Measurements from ENCODE around the gene TLN1. TPM values are rescaled to one million over a fixed set of nuclear protein-coding genes. Genes with fewer than 3 reads are reported as not detected.

TLN1 gene
- polyA plus RNA-seq, 4 donors: 82.1 to 103 (median 88.5) TPM

- FAIRE-seq: no peak
- Histone ChIP-seq H3K36me3 (ENCODE audit: control insufficient read depth in 3 of 3, insufficient read depth in 2 of 3, low read depth in 1 of 3, low read length in 3 of 3) (peaks cover 15 to 43% (median 34%) of the 10 kb centered on the region in 3 donors), H3K27ac (ENCODE audit: low read depth in 1 of 3, low read length in 2 of 3) (peak overlapping the region in 1 of 3 donors; percentile 61), H3K27me3 (ENCODE audit: control insufficient read depth in 3 of 3, insufficient read depth in 3 of 3, low read length in 3 of 3) (no peaks in the 10 kb centered on the region), H3K9me3 (ENCODE audit: control insufficient read depth in 2 of 2, insufficient read depth in 1 of 2, low read depth in 1 of 2, low read length in 1 of 2) (no peaks in the 10 kb centered on the region), H3K4me1 (ENCODE audit: control insufficient read depth in 3 of 3, insufficient read depth in 2 of 3, low read depth in 1 of 3, low read length in 2 of 3) (peaks cover 0 to 12% (median 0%) of the 10 kb centered on the region in 3 donors), H3K4me3 (ENCODE audit: low read depth in 1 of 3, low read length in 3 of 3) (no peak overlapping the region)
- WGBS, 3 donors: 24 to 65% (median 46%) methylated on average over 3 of the region's 3 CpGs
- peak; percentile 42 to 82 for DNase-seq
Observed at GRCh38 chr9:35695943-35696401, 36.0 kb downstream of the TLN1 start.

GRCh38 chr9:35691757-35692301 lies 40.2 kb downstream of the TLN1 start:
- no peak overlapping the region for H3K4me3 ChIP-seq (ENCODE audit: low read depth in 1 of 3, low read length in 3 of 3)
- peak overlapping the region in 2 of 3 donors; percentile 63 to 77 for H3K27ac ChIP-seq (ENCODE audit: low read depth in 1 of 3, low read length in 2 of 3)
- peaks cover 6 to 23% (median 8%) of the 10 kb centered on the region in 3 donors for H3K4me1 ChIP-seq (ENCODE audit: control insufficient read depth in 3 of 3, insufficient read depth in 2 of 3, low read depth in 1 of 3, low read length in 2 of 3)
- WGBS, 3 donors: 75 to 92% (median 85%) methylated on average over 13 of the region's 13 CpGs
- FAIRE-seq (no peak), DNase-seq (peak in 1 of 2 donors; percentile 11)
- H3K27me3 ChIP-seq (ENCODE audit: control insufficient read depth in 3 of 3, insufficient read depth in 3 of 3, low read length in 3 of 3): peaks cover 0 to 6% (median 0%) of the 10 kb centered on the region in 3 donors
- no peaks in the 10 kb centered on the region for H3K9me3 ChIP-seq (ENCODE audit: control insufficient read depth in 2 of 2, insufficient read depth in 1 of 2, low read depth in 1 of 2, low read length in 1 of 2)
- H3K36me3 ChIP-seq (ENCODE audit: control insufficient read depth in 3 of 3, insufficient read depth in 2 of 3, low read depth in 1 of 3, low read length in 3 of 3): peaks cover 0 to 17% (median under 1%) of the 10 kb centered on the region in 3 donors

GRCh38 chr9:35691334-35691650 lies 40.7 kb downstream of the TLN1 start:
- Histone ChIP-seq H3K4me1 (ENCODE audit: control insufficient read depth in 3 of 3, insufficient read depth in 2 of 3, low read depth in 1 of 3, low read length in 2 of 3) (peaks cover 6 to 23% (median 8%) of the 10 kb centered on the region in 3 donors), H3K27ac (ENCODE audit: low read depth in 1 of 3, low read length in 2 of 3) (peak overlapping the region in 2 of 3 donors; percentile 63 to 77), H3K36me3 (ENCODE audit: control insufficient read depth in 3 of 3, insufficient read depth in 2 of 3, low read depth in 1 of 3, low read length in 3 of 3) (peaks cover 0 to 16% (median 0%) of the 10 kb centered on the region in 3 donors), H3K4me3 (ENCODE audit: low read depth in 1 of 3, low read length in 3 of 3) (peak overlapping the region; percentile 58 to 85 (median 81)), H3K27me3 (ENCODE audit: control insufficient read depth in 3 of 3, insufficient read depth in 3 of 3, low read length in 3 of 3) (peaks cover 0 to 6% (median 0%) of the 10 kb centered on the region in 3 donors), H3K9me3 (ENCODE audit: control insufficient read depth in 2 of 2, insufficient read depth in 1 of 2, low read depth in 1 of 2, low read length in 1 of 2) (no peaks in the 10 kb centered on the region)
- 18 to 30% (median 20%) methylated on average over 10 of the region's 10 CpGs for WGBS, 3 donors
- FAIRE-seq (no peak), DNase-seq (peak in 1 of 2 donors; percentile 12)

- FAIRE-seq: no peak
- H3K36me3 ChIP-seq (ENCODE audit: control insufficient read depth in 3 of 3, insufficient read depth in 2 of 3, low read depth in 1 of 3, low read length in 3 of 3): peaks cover 0 to 17% (median 0%) of the 10 kb centered on the region in 3 donors
- DNase-seq: peak; percentile 43 to 68
- 0 to 1% (median 1%) methylated on average over 34 to 61 of the region's 61 CpGs for WGBS, 3 donors
- H3K9me3 ChIP-seq (ENCODE audit: control insufficient read depth in 2 of 2, insufficient read depth in 1 of 2, low read depth in 1 of 2, low read length in 1 of 2): no peaks in the 10 kb centered on the region
- H3K27me3 ChIP-seq (ENCODE audit: control insufficient read depth in 3 of 3, insufficient read depth in 3 of 3, low read length in 3 of 3): peaks cover 0 to 6% (median 0%) of the 10 kb centered on the region in 3 donors
- peak overlapping the region in 2 of 3 donors; percentile 77 to 85 for H3K27ac ChIP-seq (ENCODE audit: low read depth in 1 of 3, low read length in 2 of 3)
- H3K4me1 ChIP-seq (ENCODE audit: control insufficient read depth in 3 of 3, insufficient read depth in 2 of 3, low read depth in 1 of 3, low read length in 2 of 3): peaks cover 6 to 19% (median 8%) of the 10 kb centered on the region in 3 donors
- peak overlapping the region; percentile 58 to 85 (median 81) for H3K4me3 ChIP-seq (ENCODE audit: low read depth in 1 of 3, low read length in 3 of 3)
Observed at GRCh38 chr9:35690614-35691333, 41.2 kb downstream of the TLN1 start.

GRCh38 chr9:35690294-35690613 lies 41.7 kb downstream of the TLN1 start:
- peak overlapping the region in 2 of 3 donors; percentile 77 to 85 for H3K27ac ChIP-seq (ENCODE audit: low read depth in 1 of 3, low read length in 2 of 3)
- no peak for FAIRE-seq
- peaks cover 0 to 6% (median 0%) of the 10 kb centered on the region in 3 donors for H3K27me3 ChIP-seq (ENCODE audit: control insufficient read depth in 3 of 3, insufficient read depth in 3 of 3, low read length in 3 of 3)
- H3K4me3 ChIP-seq (ENCODE audit: low read depth in 1 of 3, low read length in 3 of 3): peak overlapping the region; percentile 47 to 85 (median 81)
- 0 to 1% (median 0%) methylated on average over 20 to 21 of the region's 21 CpGs for WGBS, 3 donors
- peaks cover 6 to 16% (median 8%) of the 10 kb centered on the region in 3 donors for H3K4me1 ChIP-seq (ENCODE audit: control insufficient read depth in 3 of 3, insufficient read depth in 2 of 3, low read depth in 1 of 3, low read length in 2 of 3)
- H3K9me3 ChIP-seq (ENCODE audit: control insufficient read depth in 2 of 2, insufficient read depth in 1 of 2, low read depth in 1 of 2, low read length in 1 of 2): no peaks in the 10 kb centered on the region
- no peak for DNase-seq
- H3K36me3 ChIP-seq (ENCODE audit: control insufficient read depth in 3 of 3, insufficient read depth in 2 of 3, low read depth in 1 of 3, low read length in 3 of 3): peaks cover 0 to 21% (median 0%) of the 10 kb centered on the region in 3 donors

- WGBS, 3 donors: 30 to 55% (median 51%) methylated on average over 42 to 61 of the region's 61 CpGs
- DNase-seq (peak in 1 of 2 donors; percentile 57), FAIRE-seq (no peak)
- peaks cover 0 to 26% (median 0%) of the 10 kb centered on the region in 3 donors for H3K36me3 ChIP-seq (ENCODE audit: control insufficient read depth in 3 of 3, insufficient read depth in 2 of 3, low read depth in 1 of 3, low read length in 3 of 3)
- peaks cover 0 to 6% (median 0%) of the 10 kb centered on the region in 3 donors for H3K27me3 ChIP-seq (ENCODE audit: control insufficient read depth in 3 of 3, insufficient read depth in 3 of 3, low read length in 3 of 3)
- no peaks in the 10 kb centered on the region for H3K9me3 ChIP-seq (ENCODE audit: control insufficient read depth in 2 of 2, insufficient read depth in 1 of 2, low read depth in 1 of 2, low read length in 1 of 2)
- peak within 1 kb of the TSS; percentile 58 to 85 (median 81) for H3K4me3 ChIP-seq (ENCODE audit: low read depth in 1 of 3, low read length in 3 of 3)
- peak within 1 kb of the TSS in 2 of 3 donors; percentile 77 to 85 for H3K27ac ChIP-seq (ENCODE audit: low read depth in 1 of 3, low read length in 2 of 3)
- H3K4me1 ChIP-seq (ENCODE audit: control insufficient read depth in 3 of 3, insufficient read depth in 2 of 3, low read depth in 1 of 3, low read length in 2 of 3): peaks cover 6 to 16% (median 8%) of the 10 kb centered on the region in 3 donors
Observed at GRCh38 chr9:35689542-35690293, 42.3 kb downstream of the TLN1 start, which contains the start of gene TPM2. TPM2 (minus strand) TSS chr9:35689925; CDS start chr9:35689817, 108 bp downstream.

GRCh38 chr9:35688558-35689541 lies 43.1 kb downstream of the TLN1 start:
- peaks cover 6 to 16% (median 8%) of the 10 kb centered on the region in 3 donors for H3K4me1 ChIP-seq (ENCODE audit: control insufficient read depth in 3 of 3, insufficient read depth in 2 of 3, low read depth in 1 of 3, low read length in 2 of 3)
- H3K36me3 ChIP-seq (ENCODE audit: control insufficient read depth in 3 of 3, insufficient read depth in 2 of 3, low read depth in 1 of 3, low read length in 3 of 3): peaks cover 0 to 30% (median 0%) of the 10 kb centered on the region in 3 donors
- H3K27ac ChIP-seq (ENCODE audit: low read depth in 1 of 3, low read length in 2 of 3): peak overlapping the region in 2 of 3 donors; percentile 75 to 85
- WGBS, 3 donors: 57 to 65% (median 63%) methylated on average over 12 of the region's 12 CpGs
- no peaks in the 10 kb centered on the region for H3K9me3 ChIP-seq (ENCODE audit: control insufficient read depth in 2 of 2, insufficient read depth in 1 of 2, low read depth in 1 of 2, low read length in 1 of 2)
- no peak for FAIRE-seq
- peak overlapping the region; percentile 7 to 81 (median 34) for H3K4me3 ChIP-seq (ENCODE audit: low read depth in 1 of 3, low read length in 3 of 3)
- DNase-seq: peak; percentile 23 to 55
- peaks cover 0 to 6% (median 0%) of the 10 kb centered on the region in 3 donors for H3K27me3 ChIP-seq (ENCODE audit: control insufficient read depth in 3 of 3, insufficient read depth in 3 of 3, low read length in 3 of 3)
